ENCODE measurements around the gene HESX1. TPM values are rescaled to one million over a fixed set of nuclear protein-coding genes. Genes with fewer than 3 reads are reported as not detected.

The HESX1 gene
- total RNA-seq, 1 experiment from 2014 or later, result 5.6 TPM

DNA sequence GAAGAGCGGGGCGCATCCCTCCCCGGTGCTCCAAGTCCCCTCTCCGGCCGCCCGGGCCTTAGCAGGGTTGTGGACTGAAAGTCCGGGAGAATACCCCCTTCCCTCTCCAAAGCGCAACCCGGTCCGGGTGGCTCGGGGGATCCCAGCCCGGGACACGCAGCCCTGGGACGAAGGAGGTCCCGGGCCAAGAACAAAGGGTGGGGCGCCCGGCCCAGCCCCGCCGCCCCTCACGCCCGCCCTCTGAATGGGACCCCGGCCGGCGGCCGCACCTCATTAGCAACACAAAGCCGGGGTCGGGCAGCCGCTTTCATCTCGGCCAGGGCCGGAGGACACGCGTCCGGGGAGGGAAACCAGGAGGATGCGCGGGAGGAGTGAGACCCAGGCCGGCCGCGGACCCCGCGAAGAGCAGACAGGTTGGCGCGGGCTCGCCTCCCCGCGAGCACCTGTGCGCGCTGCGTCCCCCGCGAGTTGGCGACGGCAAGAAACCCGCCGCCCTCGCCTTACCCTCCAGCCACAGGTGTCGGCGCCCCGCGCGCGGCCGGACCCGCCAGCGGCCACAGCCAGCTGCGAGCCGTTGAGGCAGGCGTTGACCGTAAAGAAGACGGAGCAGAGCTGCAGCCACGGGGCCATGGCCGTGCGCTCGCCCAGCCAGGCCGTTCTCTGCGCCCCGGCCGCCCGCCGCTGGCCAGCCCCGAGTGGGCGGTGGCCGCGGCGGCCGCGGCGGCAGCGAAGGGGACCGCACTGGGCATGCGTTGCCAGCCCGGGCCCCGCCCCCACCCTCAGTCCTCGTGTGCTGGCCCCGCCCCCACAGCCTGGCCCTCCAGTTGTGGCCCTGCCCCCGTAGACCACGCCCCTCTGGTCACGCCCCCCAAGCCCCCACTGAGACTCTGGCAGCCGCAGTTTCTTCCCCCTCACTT, 34.9 kb downstream of the HESX1 start, which contains the start of gene IL17RD:
Gene IL17RD, minus strand, starts transcription at position 697 of the 917 bp plus-strand sequence. Its CDS starts 67 bp downstream, at position 630.
- Mint-ChIP-seq H3K36me3 (no peaks in the 10 kb centered on the region), H3K27ac (0 out of 2 replicates have a peak within 1 kb of the TSS, but pooled peaks have one; percentile 33), H3K27me3 (ENCODE audit: low read depth) (peaks cover 32% of the 10 kb centered on the region), H3K4me3 (peak within 1 kb of the TSS; percentile 91), H3K9me3 (no peaks in the 10 kb centered on the region), H3K4me1 (peaks cover 59% of the 10 kb centered on the region)
- ChIA-PET POLR2A (interaction anchor here (0.7 to 1.7 kb wide), 4 partner anchors 34 to 87 kb away, joined by 3 to 11 read pairs (median 4); no protein-coding TSS in a partner anchor), CTCF (interaction anchor here (0.7 to 0.9 kb wide), 3 partner anchors 30 to 64 kb away, joined by 3 read pairs; no protein-coding TSS in a partner anchor)
- TF ChIP-seq, protein P1, sequence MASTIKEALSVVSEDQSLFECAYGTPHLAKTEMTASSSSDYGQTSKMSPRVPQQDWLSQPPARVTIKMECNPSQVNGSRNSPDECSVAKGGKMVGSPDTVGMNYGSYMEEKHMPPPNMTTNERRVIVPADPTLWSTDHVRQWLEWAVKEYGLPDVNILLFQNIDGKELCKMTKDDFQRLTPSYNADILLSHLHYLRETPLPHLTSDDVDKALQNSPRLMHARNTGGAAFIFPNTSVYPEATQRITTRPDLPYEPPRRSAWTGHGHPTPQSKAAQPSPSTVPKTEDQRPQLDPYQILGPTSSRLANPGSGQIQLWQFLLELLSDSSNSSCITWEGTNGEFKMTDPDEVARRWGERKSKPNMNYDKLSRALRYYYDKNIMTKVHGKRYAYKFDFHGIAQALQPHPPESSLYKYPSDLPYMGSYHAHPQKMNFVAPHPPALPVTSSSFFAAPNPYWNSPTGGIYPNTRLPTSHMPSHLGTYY (CRISPR knock-in tag; IDR thresholded peaks at IDR 0.05), result no peak
- TF ChIP-seq RELA (CRISPR knock-in tag; IDR thresholded peaks at IDR 0.05; ENCODE audit: borderline replicate concordance), result peak; percentile 39; the same call in 1 of the 2 replicates
- peak; percentile 16; the same call in 1 of the 2 replicates for TF ChIP-seq SMAD3 (CRISPR knock-in tag; IDR thresholded peaks at IDR 0.05; ENCODE audit: borderline replicate concordance)
- TF ChIP-seq NFATC4 (CRISPR knock-in tag; IDR thresholded peaks at IDR 0.05), result no peak
- peak; percentile 78 for TF ChIP-seq SP1 (CRISPR knock-in tag; conservative IDR thresholded peaks at IDR 0.05)
- peak; percentile 69; the same call in 1 of the 2 replicates for TF ChIP-seq ZBTB21 (CRISPR knock-in tag; IDR thresholded peaks at IDR 0.05; ENCODE audit: borderline replicate concordance)
- TF ChIP-seq CREM (CRISPR knock-in tag; IDR thresholded peaks at IDR 0.05), result peak; percentile 26; the same call in 1 of the 2 replicates
- TF ChIP-seq CBFB (CRISPR knock-in tag; IDR thresholded peaks at IDR 0.05; ENCODE audit: low read depth), result no peak; the same call in 1 of the 2 replicates
- no peak for TF ChIP-seq ELF4 (CRISPR knock-in tag; IDR thresholded peaks at IDR 0.05; ENCODE audit: low read depth)
- peak; percentile 89; the same call in 1 of the 2 replicates for TF ChIP-seq TP53 (CRISPR knock-in tag; IDR thresholded peaks at IDR 0.05)
- TF ChIP-seq, protein P2, sequence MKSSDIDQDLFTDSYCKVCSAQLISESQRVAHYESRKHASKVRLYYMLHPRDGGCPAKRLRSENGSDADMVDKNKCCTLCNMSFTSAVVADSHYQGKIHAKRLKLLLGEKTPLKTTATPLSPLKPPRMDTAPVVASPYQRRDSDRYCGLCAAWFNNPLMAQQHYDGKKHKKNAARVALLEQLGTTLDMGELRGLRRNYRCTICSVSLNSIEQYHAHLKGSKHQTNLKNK (CRISPR knock-in tag; IDR thresholded peaks at IDR 0.05), result 0 out of 2 replicates have a peak, but pooled peaks have one; percentile 2
- TF ChIP-seq ZNF219 (CRISPR knock-in tag; IDR thresholded peaks at IDR 0.05; ENCODE audit: borderline replicate concordance), result 0 out of 2 replicates have a peak, but pooled peaks have one; percentile 54
- TF ChIP-seq, protein P3, sequence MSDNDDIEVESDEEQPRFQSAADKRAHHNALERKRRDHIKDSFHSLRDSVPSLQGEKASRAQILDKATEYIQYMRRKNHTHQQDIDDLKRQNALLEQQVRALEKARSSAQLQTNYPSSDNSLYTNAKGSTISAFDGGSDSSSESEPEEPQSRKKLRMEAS (CRISPR knock-in tag; IDR thresholded peaks at IDR 0.05), result 0 out of 2 replicates have a peak, but pooled peaks have one; percentile 42
- TF ChIP-seq ZNF671 (CRISPR knock-in tag; IDR thresholded peaks at IDR 0.05), result no peak
- 0 out of 2 replicates have a peak, but pooled peaks have one; percentile 22 for TF ChIP-seq CREB1 (CRISPR knock-in tag; IDR thresholded peaks at IDR 0.05)
- no peak; the same call in 1 of the 2 replicates for TF ChIP-seq TEAD4 (CRISPR knock-in tag; IDR thresholded peaks at IDR 0.05)
- TF ChIP-seq FOXP1 (CRISPR knock-in tag; IDR thresholded peaks at IDR 0.05; ENCODE audit: borderline replicate concordance), result peak; percentile 77; the same call in 1 of the 2 replicates
- TF ChIP-seq, protein P4, sequence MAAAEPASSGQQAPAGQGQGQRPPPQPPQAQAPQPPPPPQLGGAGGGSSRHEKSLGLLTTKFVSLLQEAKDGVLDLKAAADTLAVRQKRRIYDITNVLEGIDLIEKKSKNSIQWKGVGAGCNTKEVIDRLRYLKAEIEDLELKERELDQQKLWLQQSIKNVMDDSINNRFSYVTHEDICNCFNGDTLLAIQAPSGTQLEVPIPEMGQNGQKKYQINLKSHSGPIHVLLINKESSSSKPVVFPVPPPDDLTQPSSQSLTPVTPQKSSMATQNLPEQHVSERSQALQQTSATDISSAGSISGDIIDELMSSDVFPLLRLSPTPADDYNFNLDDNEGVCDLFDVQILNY (CRISPR knock-in tag; IDR thresholded peaks at IDR 0.05), result 0 out of 2 replicates have a peak, but pooled peaks have one; percentile 40
- TF ChIP-seq NFYB (CRISPR knock-in tag; conservative IDR thresholded peaks at IDR 0.05; ENCODE audit: low read depth), result no peak; the same call in 1 of the 2 replicates
- 0 out of 2 replicates have a peak, but pooled peaks have one; percentile 25 for TF ChIP-seq SMAD4 (CRISPR knock-in tag; IDR thresholded peaks at IDR 0.05)
- peak; percentile 64 for TF ChIP-seq ZNF416 (CRISPR knock-in tag; IDR thresholded peaks at IDR 0.05)
- TF ChIP-seq, protein P5, sequence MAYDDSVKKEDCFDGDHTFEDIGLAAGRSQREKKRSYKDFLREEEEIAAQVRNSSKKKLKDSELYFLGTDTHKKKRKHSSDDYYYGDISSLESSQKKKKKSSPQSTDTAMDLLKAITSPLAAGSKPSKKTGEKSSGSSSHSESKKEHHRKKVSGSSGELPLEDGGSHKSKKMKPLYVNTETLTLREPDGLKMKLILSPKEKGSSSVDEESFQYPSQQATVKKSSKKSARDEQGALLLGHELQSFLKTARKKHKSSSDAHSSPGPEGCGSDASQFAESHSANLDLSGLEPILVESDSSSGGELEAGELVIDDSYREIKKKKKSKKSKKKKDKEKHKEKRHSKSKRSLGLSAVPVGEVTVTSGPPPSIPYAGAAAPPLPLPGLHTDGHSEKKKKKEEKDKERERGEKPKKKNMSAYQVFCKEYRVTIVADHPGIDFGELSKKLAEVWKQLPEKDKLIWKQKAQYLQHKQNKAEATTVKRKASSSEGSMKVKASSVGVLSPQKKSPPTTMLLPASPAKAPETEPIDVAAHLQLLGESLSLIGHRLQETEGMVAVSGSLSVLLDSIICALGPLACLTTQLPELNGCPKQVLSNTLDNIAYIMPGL (CRISPR knock-in tag; IDR thresholded peaks at IDR 0.05), result peak; percentile 74; the same call in 1 of the 2 replicates
- no peak for TF ChIP-seq GABPB1 (CRISPR knock-in tag; IDR thresholded peaks at IDR 0.05)
- TF ChIP-seq, protein P6, sequence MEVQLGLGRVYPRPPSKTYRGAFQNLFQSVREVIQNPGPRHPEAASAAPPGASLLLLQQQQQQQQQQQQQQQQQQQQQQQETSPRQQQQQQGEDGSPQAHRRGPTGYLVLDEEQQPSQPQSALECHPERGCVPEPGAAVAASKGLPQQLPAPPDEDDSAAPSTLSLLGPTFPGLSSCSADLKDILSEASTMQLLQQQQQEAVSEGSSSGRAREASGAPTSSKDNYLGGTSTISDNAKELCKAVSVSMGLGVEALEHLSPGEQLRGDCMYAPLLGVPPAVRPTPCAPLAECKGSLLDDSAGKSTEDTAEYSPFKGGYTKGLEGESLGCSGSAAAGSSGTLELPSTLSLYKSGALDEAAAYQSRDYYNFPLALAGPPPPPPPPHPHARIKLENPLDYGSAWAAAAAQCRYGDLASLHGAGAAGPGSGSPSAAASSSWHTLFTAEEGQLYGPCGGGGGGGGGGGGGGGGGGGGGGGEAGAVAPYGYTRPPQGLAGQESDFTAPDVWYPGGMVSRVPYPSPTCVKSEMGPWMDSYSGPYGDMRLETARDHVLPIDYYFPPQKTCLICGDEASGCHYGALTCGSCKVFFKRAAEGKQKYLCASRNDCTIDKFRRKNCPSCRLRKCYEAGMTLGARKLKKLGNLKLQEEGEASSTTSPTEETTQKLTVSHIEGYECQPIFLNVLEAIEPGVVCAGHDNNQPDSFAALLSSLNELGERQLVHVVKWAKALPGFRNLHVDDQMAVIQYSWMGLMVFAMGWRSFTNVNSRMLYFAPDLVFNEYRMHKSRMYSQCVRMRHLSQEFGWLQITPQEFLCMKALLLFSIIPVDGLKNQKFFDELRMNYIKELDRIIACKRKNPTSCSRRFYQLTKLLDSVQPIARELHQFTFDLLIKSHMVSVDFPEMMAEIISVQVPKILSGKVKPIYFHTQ (CRISPR knock-in tag; IDR thresholded peaks at IDR 0.05), result no peak
- TF ChIP-seq NR3C1 (CRISPR knock-in tag; conservative IDR thresholded peaks at IDR 0.05; ENCODE audit: low read depth), result peak; percentile 69; the same call in 1 of the 2 replicates
- TF ChIP-seq ZNF263 (CRISPR knock-in tag; IDR thresholded peaks at IDR 0.05; ENCODE audit: low read depth), result peak; percentile 95
- peak; percentile 65 for ATAC-seq
- peak; percentile 88 for DNase-seq (ENCODE audit: low spot score)

Measured in WTC11 (cell line).